HG03159 (cell line): Measurements from ENCODE around the gene TADA1.

Source experiments
- ATAC-seq: cut with Tn5 transposase; IDR thresholded peaks from one replicate; pipeline ENCODE4 v1.9.1; 2021; ENCODE audit warnings: mild to moderate bottlenecking, moderate library complexity; ENCODE audit not compliant: unreplicated experiment

The TADA1 gene, protein sequence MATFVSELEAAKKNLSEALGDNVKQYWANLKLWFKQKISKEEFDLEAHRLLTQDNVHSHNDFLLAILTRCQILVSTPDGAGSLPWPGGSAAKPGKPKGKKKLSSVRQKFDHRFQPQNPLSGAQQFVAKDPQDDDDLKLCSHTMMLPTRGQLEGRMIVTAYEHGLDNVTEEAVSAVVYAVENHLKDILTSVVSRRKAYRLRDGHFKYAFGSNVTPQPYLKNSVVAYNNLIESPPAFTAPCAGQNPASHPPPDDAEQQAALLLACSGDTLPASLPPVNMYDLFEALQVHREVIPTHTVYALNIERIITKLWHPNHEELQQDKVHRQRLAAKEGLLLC

DNA sequence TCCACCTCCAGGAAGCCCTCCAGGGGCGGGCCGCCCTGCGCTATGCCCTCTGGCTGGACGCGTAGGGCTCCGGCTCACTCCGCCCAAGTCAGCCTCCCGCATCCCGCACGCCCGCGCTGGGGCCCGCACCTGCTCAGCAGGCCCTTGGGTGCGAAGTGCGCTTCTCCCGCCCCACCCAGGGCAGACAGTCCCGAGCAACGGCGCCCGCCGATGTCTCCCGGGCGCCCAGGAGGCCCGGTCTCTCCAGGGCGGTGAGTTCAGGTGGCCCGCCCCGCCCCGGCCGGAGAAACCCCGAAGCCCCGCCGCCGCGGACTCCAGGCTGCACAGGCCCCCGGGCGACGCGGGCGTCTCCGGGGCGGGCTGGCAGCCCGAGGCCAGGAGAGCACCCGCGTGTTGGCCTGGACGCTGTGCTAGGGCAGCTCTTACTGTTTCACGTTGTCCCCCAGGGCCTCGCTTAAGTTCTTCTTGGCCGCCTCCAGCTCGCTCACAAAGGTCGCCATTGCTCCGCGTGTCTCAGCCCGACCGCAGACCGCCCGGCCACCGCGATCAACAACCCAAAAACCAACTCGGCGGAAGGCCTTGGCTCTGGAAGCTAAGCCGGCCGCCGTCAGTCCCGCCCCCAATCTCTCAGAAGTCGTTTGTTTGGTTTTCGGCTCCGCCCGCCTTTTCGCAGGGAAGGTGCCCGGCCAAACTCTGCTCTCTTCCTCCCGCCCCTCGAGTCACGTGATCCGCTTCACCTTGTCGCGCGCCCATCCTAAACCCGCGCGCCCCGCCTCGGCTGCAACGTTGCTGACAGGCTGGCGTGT lies at the start of gene TADA1:
TSS of gene TADA1 (minus strand) at position 531 of the 806 bp plus-strand sequence. CDS start at position 500, 31 bp downstream.
- peak; percentile 88 for ATAC-seq

DNA sequence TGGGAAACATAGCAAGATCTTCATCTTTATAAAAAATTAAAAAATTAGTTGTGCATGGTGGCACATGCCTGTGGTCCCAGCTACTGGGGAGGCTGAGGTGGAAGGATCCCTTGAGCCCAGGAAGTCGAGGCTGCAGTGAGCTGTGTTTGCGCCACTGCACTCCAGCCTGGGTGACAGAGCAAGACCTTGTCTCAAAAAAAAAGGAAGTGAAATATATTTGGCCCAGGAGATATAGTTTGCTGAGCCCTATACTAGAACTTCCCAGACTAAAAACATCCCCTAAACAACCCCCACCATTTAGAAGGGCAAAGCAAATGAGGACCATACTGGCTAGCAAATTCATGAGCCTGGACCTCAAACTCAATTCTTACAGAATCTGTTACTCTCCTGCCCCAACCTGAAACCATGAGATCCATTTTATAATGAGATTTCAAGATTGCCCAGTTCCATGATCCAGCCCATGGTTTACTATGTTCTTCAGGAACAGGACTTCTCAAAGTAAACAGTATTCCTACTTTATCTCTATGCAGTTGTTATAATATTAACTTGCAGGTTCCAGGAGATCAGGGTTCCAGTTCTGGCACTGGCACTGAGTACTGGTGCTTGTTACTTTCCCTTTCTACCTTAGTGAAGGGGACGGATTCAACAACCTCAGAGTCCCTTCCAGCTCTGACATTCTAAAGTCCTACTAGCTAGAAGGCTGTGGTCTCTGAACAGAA lies 48.9 kb upstream of the TADA1 start:
- peak; percentile 66 for ATAC-seq

DNA sequence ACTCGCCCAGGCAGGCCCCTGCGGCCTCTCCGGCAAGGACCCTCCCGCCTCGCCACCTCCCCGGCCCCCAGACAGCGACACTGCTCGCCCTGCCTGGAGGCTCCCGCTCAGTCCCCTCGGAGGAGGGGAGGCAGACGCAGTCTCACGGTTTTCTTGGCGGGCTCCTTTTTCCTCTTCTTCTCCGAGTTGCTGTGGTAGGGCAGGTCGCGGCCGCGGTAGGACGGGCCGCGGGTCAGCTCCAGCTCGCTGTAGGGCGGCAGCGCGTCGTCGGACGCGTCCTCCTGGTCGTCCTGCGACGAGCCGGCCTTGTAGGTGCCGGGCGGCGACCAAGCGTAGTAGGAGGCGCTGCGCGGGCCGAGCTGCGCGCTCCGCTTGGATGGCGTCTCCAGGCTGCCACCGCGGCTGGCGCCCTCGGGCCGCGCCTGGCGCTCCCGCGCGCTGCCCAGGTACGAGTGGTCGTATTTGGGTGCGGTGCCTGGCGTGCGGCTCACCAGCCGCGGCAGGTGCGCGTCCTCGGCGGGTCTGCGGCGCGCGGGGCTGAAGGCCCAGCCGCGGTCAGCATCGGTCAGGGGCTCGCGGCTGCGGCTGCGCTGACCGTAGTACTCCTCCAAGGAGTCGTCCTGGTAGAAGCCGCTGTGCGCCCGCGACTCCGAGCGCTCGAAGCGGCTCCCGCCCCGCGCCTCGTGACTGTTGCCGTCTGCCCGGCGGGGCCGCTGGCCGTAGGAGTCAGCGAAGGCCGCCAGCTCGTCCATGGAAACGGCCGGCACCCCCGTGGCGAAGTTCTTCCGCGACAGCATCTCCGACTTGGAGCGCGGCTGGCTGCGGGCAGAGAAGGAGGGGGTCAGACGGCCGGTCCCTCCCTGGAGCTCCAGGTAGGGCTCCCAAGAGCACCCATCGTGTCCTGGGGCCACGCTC lies 44.8 kb upstream of the TADA1 start:
- ATAC-seq: no peak

DNA sequence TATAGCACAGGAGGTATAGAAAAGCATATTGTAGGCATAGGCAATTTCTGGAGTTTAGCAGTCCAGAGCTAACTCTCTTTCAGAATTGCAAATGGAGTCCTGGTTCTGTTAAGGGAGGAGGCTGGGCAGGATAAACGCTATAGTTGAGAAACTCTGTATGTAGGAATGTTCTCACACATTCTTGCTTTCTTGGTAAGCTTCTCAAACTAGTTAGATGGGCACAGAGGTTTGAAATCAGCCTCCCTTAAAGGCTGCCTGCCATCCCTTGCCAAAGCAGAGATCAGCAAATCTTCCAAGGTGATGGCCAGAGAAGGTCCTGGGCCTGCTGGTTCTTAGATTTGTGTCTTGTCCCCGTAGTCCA lies 42.9 kb upstream of the TADA1 start:
- no peak for ATAC-seq

DNA sequence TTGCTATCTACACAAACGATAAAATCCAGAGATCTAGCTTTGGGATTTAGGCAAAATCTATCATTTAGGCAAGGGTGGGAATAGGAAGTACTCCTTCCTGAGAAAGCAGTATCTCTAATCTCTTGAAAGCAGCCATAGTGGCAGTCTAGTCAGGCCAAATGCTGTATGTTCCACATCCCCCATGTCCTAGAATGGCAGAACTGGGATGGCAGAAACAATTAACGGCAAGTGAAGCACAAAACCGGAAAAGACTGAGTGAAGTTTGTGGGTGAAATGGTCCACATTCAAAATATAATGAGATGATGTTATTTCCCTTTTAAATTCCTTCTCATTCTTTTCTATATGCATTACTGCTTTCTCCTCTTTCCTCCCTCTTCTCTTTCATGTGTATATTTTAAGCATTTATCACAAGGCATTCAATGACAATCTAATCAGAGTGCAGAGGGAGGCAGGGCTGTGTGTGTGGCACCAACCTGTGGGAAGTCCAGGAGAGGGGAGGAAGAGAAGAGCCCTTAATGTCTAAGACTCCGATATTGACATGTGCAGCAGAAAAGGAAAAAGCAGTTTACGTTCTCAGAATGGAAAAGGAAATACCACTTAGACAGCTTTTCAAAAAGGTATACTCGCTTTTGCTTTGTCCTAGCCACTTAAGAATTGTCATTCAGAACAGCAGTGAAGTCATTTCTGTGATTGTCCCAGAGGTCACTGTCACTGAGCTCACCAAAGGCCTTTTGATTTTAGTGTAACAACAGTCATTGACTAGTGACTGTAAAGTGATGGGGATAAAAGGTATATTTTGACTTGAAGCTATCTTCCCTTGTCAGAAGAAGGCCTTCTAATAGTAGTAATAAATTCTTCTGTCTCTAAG lies 42.3 kb upstream of the TADA1 start:
- no peak for ATAC-seq

DNA sequence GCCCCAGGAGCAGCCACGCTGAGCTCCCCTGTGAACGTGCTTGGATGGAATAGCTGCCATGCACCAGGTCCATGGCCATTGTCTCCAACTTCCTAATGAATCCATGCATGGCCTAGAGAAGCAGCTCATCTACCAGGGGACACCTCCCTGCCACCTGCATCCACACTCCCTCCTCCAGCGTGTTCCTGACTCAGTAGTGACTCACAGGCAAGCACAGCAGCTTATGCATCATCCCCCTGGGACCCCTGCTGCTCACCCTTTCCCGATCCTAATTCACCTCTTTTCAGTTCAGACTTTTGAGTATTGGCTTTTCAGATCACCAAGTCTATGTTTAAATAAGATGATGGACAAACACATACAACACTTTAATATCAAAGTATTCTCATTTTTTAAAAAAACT lies 39.9 kb upstream of the TADA1 start:
- ATAC-seq: no peak

DNA sequence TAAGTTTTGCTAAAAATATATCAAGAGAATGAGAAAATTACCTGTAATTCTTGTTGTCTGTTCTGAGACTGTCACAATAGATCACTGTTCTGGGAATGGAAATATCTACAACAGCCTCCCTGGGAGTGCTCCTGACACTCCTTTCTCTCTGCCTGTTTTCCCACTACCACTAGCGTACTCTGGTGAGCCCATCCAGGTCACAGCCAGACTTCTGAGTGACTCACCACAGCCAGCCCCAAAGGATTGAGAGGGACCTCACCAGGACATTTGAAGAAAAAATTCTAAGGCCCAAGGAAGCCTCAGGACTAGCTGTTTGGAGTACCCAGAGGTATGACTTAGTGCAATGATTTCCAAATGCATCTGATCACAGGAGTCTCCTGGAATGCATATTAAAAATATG lies 39.0 kb upstream of the TADA1 start:
- ATAC-seq: no peak

DNA sequence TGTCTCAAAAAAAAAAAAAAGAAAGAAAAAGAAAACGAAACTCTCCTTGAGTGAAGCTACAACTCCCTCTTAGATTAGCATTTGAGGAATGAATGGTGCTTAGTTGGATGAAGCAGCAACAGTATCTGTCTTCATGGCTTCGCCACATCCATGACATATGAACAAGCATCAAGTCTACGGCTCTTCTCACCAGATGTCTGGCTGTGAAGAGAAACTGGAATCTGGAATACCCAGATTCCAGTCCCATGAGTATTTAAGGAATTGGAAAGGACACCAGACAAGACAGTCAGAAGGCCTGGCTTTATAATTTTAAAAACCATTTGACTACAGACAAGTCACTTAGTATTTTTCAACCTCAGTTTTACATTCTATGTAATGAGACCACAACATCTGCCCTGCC lies 38.0 kb upstream of the TADA1 start:
- no peak for ATAC-seq

DNA sequence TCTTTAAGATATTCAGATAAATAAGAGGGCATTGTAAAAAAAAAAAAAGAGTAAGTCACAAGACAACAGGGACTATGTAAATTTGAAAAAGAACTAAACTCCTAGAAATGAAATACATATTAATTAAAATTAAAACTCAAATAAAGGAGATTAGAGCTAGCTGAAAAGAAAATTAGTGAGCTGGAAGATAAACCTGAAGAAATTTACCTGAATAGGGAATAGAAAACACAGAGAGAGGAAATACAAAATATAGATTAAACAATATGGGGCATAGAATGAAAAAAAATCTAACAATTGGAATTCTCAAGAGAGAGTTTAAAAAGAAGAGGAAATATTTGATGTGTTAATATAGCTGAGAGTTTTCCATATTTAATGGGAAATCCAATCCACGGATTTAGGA lies 35.6 kb upstream of the TADA1 start:
- no peak for ATAC-seq

DNA sequence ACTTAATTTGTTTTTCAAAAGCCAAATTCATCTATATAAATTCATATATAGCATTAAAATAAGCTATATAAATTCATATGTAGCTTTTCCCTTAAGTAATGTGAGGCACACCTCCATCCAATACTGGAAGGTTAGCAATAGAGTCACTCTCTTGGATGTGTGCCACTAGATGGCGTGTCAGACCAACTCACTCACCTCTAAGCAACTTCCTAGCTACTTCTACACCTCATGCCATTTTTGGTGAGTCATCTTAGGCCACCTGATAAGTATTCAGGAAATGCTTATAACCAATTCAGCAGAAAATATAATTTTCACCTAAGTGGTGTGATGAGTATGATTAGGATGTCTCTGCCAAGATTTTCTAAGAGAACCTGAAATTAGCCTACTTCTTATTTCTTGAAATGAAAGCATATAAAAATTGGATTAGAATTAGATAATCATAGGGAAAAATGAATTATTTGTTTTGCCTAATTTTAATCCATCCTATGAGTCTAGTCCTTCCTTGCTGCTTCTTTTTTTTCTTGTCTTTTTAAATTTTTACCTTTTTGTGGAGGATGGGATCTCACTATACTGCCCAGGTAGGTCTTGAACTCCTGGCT lies 34.4 kb upstream of the TADA1 start:
- peak; percentile 95 for ATAC-seq

DNA sequence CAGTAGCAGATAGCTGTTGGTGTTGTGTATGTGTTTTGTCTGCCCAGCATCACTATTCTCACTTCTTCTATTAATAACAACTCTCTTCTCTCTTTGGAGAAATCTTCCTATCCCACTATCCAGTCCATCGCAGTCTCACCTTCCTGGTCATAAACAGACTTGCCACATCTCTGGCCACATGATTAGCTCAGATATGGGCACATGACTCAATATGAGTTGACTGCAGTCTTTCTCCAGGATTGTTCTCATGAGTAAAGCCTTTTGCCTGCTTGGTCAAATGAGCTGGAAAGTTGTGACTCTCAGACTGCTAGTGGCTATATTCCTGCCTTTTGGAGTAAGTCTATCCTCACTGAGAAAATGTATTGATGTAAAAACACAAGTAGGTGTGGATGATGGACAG lies 32.9 kb upstream of the TADA1 start:
- no peak for ATAC-seq

DNA sequence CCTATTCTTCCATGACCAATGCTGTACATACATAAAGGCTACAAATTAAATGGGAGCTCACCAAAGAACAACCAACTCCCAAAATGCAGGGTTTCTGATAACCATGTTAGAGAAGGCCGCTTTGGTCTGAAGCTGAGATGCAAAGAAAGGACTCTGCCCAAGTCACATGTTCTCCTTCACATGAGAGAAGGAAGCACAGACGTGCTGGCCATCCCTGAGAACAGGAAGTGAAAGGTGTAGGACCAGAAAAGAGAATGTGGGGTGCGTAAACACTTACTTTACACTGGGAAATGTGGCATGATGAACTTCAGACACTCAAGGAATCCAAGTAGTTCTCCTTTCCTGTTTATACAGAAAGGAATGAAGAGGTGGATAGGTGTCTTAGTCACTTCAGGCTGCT lies 31.7 kb upstream of the TADA1 start:
- no peak for ATAC-seq

DNA sequence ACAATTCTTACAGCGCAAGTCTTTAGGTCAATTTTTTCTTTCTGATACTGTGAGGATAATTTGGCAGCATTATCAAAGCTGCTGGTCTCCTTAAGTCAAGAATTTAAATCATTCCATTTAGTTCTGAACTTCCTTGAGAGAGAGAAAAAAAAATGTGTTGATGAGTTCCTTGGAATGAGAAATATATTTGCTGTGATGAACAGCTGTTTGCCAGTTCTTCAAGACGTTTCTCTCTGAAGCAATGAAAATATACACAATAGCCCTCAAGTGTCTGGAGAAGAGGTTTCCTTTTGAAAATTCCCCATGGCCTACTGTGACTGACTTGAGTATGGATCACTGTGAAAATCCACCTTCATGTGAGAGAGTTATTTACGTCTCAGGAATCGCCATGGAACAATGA lies 31.0 kb upstream of the TADA1 start:
- ATAC-seq: no peak

DNA sequence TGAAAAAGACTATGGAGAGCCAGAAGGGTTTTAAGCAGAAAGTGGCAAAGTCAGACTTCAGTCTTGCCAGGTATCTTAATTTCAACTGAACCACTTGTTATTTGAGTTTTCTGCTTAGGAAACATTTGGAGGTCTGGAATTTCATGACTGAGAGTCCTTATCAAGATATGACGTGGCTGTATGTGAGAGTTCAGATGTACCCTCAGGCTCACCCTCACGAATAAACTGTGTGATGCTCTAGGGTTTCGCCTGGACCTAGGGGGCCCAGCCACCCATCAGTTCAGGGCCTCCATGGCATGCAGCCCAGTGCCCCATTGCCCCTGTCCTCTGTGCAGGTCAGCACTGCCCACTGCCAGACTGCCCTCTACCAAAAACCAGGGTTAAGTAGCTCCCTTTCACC lies 30.6 kb upstream of the TADA1 start:
- no peak for ATAC-seq

DNA sequence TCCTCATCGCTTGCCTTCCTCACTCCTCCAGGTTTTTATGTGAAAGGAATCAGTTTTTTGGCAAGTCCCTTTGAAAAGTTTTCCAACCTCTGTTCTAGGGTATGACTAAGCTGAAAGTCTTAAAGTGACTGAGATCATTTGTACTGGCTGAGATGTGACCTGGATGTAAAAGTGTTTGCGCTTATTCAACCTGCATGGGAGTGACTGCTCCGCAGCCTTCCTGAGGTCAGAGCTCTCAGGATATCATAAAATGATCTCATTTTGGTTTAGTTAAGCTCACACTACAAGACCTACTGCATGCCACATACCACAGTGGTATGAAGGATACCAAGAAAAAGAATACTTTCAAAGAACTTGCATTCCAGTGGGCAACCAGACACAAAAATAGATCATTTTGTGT lies 29.8 kb upstream of the TADA1 start:
- ATAC-seq: no peak

DNA sequence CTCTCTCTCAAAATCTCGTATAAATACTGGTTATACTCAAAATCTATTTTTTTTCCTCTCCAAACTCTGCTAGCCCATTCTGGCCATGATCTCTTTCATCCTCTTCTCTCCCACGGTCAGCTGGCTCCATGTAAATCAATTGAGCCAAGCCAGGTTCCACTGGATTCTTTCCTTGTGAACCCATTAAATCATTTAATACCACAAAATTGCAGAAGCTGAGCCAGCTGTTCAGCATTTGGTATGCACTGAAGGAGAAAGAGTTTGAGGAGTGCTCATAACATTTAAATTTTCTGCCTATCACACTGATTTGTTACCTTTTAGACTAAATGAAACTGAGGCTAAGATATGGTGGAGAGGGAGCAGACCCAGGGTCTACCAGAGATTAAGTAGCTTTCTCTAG lies 29.1 kb upstream of the TADA1 start:
- no peak for ATAC-seq

DNA sequence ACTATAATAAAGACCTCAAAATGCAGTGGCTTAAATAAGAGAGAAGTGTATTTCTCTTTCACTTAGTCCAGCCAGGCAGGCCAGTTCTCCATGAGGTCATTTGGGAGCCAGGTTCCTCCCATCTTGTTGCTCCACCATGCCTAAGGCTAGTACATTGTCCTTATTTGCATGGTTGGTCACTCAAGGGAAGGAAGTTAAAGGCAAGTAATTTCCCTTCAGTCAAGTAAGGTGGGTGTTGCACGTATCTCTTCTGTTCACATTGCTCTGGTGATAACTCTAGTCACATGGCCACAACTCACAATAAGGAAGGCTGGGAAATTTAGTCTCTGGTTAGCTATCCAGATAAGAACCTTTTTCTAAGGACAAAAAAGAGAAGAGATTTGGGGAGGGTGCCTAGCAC lies 27.2 kb upstream of the TADA1 start:
- no peak for ATAC-seq

DNA sequence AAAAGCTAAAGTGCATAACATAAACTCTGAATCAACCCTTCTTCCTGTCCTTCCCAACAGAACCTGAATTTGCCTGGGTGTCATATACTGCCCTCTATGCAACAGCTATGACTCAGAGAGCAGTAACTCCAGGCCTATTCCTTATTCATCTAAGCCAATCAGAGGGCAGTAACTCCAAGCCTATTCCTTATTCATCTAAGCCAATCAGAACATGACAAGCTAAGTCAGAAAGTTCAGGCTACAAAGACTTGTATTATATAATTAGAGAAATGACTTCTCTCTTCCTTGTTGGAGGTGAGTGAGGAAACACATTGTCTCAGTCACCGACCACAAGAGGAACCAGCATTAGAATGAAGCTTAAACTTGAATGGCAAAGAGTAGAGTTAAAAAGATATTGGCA lies 26.2 kb upstream of the TADA1 start:
- ATAC-seq: no peak

DNA sequence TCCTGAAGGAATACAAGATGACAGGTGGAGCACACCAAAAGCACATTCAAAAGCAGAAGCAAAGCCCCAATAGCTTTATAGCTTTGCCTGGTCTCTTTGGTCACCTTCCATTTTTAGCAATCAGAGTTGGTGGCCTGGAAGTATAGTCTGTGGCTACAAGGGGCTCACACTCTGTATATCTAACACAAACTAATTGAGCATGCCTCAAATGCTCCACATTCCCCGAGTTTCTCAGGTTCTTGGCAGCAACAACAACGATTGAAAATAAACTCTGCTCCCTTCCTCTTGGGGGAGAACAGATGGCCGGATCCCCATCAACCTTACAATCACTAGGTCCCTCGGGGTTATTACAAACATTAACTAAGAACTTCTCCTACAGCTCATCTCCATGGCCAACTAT lies 24.9 kb upstream of the TADA1 start:
- ATAC-seq: no peak
